HL-60 (cell line): Measurements from ENCODE around the gene CDH15.

Experiments
- DNase-seq, 2 experiments: peaks; one replicate each; pipeline ENCODE4 v3.0.0-alpha.2; 2010 to 2020; ENCODE audit warnings: low read depth in 1 of 2, low spot score in 1 of 2
- H3K27ac ChIP-seq: fragments of 250-450 bp; sonication (Bioruptor Pico); replicated peaks from 2 replicates; pipeline ENCODE4 v1.5.1; 2020; ENCODE audit warnings: mild to moderate bottlenecking, moderate library complexity
- H3K27me3 ChIP-seq: fragments of 250-450 bp; sonication (Bioruptor Pico); 2 replicates; pipeline ENCODE4 v1.5.1; 2021; ENCODE audit warnings: mild to moderate bottlenecking, moderate library complexity; ENCODE audit not compliant: insufficient read depth, poor library complexity, severe bottlenecking
- H3K4me3 ChIP-seq: replicated peaks from 2 replicates; pipeline ENCODE4 v1.5.1; 2011; ENCODE audit warnings: mild to moderate bottlenecking, control low read depth, low read length; ENCODE audit not compliant: insufficient read depth
- GABPA ChIP-seq: IDR thresholded peaks from 2 replicates; pipeline ENCODE4 v1.6.1; 2012; ENCODE audit warnings: low read depth
- POLR2AphosphoS5 ChIP-seq: IDR thresholded peaks from 2 replicates; pipeline ENCODE4 v1.6.1; 2012; ENCODE audit warnings: low read depth
- SPI1 ChIP-seq: IDR thresholded peaks from 2 replicates; pipeline ENCODE4 v1.6.1; 2012; ENCODE audit warnings: low read depth, mild to moderate bottlenecking, borderline replicate concordance
- TF ChIP-seq, protein P1 (sequence below): IDR thresholded peaks from 2 replicates; pipeline ENCODE4 v1.6.1; 2012; ENCODE audit warnings: low read depth; ENCODE audit not compliant: insufficient replicate concordance
- TF ChIP-seq, protein P2 (sequence below): IDR thresholded peaks from one replicate; pipeline ENCODE4 v1.5.1; 2011; ENCODE audit warnings: low read length, control low read depth, inconsistent platforms; ENCODE audit not compliant: insufficient read depth

The CDH15 gene

DNA sequence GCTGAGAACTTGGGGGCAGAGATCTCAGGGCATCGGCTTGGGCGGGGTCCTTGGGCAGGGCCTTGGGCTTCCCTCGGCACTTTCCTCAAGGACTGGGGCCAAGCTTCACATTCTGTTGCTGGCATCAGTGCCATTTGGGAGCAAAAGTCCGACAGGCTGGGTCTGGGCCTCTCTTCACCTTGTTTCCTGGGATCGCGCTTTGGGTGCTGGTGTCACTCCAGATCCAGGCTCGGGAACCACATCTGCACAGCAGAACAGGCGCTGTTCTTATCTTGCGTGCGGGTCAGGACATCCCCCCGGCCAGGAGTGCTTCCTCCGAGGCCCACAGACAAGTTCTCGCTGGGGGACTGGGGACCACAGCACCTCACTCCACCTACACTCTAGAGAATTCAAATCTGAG lies 31.1 kb upstream of the CDH15 start:
- no peak for DNase-seq
- H3K4me3 ChIP-seq = no peak overlapping the region
- H3K27ac ChIP-seq = no peak overlapping the region
- TF ChIP-seq SPI1 (no peak), GABPA (no peak)
- TF ChIP-seq, protein P1, sequence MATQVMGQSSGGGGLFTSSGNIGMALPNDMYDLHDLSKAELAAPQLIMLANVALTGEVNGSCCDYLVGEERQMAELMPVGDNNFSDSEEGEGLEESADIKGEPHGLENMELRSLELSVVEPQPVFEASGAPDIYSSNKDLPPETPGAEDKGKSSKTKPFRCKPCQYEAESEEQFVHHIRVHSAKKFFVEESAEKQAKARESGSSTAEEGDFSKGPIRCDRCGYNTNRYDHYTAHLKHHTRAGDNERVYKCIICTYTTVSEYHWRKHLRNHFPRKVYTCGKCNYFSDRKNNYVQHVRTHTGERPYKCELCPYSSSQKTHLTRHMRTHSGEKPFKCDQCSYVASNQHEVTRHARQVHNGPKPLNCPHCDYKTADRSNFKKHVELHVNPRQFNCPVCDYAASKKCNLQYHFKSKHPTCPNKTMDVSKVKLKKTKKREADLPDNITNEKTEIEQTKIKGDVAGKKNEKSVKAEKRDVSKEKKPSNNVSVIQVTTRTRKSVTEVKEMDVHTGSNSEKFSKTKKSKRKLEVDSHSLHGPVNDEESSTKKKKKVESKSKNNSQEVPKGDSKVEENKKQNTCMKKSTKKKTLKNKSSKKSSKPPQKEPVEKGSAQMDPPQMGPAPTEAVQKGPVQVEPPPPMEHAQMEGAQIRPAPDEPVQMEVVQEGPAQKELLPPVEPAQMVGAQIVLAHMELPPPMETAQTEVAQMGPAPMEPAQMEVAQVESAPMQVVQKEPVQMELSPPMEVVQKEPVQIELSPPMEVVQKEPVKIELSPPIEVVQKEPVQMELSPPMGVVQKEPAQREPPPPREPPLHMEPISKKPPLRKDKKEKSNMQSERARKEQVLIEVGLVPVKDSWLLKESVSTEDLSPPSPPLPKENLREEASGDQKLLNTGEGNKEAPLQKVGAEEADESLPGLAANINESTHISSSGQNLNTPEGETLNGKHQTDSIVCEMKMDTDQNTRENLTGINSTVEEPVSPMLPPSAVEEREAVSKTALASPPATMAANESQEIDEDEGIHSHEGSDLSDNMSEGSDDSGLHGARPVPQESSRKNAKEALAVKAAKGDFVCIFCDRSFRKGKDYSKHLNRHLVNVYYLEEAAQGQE = no peak
- no peaks in the 10 kb centered on the region for H3K27me3 ChIP-seq

DNA sequence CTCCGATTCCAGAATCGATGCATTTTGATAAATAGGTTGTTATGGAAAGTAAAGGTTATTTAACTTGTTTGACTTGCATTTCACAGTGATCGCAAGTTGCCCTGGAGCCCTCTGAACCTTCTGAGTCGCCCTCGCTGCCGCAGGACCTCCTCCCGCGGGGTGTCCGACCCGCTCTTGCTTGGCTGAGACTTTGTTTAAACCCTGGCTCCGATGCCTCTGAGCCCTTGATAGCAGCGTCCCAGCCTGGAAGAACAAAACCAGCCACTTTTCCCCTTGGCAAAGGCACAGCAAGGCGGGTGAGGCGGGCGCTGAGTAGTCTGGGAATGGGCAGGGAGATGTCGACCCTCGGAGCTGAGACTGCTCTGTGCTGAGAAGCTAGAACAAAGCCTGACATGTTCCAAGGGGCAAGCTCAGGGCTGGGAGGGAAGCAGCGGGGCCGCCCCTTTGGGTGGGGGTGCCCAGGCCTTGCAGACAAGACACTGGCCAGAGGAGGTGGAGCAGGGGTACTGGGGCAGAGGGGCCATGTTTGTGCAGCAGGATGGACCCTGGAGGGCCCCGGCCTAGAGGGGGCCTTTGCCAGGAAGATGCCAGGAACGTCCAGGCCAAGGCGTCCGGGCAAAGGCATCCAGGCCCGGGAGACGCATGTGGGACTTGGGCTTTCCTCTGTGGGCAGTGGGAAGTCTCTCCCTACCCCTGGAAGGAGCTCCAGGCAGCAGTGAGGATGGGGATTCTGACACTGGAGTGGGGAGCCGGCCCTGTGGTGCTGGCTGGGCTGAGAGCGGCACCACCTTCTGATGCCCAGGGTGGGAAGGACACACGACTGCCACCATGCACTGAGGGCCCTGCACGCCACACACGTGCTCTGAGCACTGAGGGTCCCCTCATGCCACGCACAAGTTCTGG lies 30.3 kb upstream of the CDH15 start:
- TF ChIP-seq SPI1 (no peak), GABPA (no peak), POLR2AphosphoS5 (no peak)
- TF ChIP-seq, protein P2, sequence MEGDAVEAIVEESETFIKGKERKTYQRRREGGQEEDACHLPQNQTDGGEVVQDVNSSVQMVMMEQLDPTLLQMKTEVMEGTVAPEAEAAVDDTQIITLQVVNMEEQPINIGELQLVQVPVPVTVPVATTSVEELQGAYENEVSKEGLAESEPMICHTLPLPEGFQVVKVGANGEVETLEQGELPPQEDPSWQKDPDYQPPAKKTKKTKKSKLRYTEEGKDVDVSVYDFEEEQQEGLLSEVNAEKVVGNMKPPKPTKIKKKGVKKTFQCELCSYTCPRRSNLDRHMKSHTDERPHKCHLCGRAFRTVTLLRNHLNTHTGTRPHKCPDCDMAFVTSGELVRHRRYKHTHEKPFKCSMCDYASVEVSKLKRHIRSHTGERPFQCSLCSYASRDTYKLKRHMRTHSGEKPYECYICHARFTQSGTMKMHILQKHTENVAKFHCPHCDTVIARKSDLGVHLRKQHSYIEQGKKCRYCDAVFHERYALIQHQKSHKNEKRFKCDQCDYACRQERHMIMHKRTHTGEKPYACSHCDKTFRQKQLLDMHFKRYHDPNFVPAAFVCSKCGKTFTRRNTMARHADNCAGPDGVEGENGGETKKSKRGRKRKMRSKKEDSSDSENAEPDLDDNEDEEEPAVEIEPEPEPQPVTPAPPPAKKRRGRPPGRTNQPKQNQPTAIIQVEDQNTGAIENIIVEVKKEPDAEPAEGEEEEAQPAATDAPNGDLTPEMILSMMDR = no peak
- TF ChIP-seq, protein P1 = no peak
- H3K4me3 ChIP-seq = no peak overlapping the region
- H3K27ac ChIP-seq = no peak overlapping the region
- H3K27me3 ChIP-seq = no peaks in the 10 kb centered on the region
- DNase-seq = no peak

DNA sequence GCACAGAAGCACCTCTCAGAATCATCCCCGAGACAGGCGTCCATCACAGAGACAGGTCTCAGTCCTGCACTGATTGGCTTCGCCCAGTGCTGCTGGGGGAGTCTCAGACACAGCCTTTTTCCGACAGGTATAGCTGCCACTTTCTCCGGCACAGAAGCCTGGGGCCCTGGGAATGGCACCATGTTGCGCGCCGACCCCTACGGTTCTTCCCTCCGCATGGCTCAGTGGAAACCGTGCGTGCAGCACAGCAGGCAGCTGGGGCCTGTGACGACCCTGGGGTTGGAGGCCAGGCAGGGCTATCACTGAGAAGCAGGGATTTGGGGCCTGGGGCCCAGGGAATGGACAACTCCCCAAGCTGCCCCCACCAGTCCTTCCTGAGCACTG lies 29.7 kb upstream of the CDH15 start:
- Histone ChIP-seq H3K27ac (no peak overlapping the region), H3K4me3 (no peak overlapping the region), H3K27me3 (no peaks in the 10 kb centered on the region)
- no peak for DNase-seq
- no peak for TF ChIP-seq GABPA
- TF ChIP-seq, protein P2 = no peak
- no peak for TF ChIP-seq POLR2AphosphoS5
- TF ChIP-seq, protein P1 = no peak
- TF ChIP-seq SPI1 = no peak
